Activated CD8-positive, alpha-beta T cell treated with anti-CD3 and anti-CD28 coated beads for 36 hours (primary cell): Measurements from ENCODE around the gene UBASH3A. TPM values are rescaled to one million over a fixed set of nuclear protein-coding genes. Genes with fewer than 3 reads are reported as not detected.

ENCODE experiments used
- ATAC-seq: fragments of 200-7000 bp; cut with Tn5 transposase; one replicate; pipeline ENCODE4 v1.10.0; 2021; ENCODE audit warnings: mild to moderate bottlenecking, moderate library complexity
- CTCF ChIA-PET: fragments of 350-600 bp; sonication (Branson Sonifier 250); formaldehyde crosslinking; loops from one replicate; lab custom pipeline; 2021; ENCODE audit warnings: antibody characterized with exemption; lab: Charles Lee
- POLR2A ChIA-PET: fragments of 350-600 bp; sonication (Branson Sonifier 250); formaldehyde crosslinking; loops from one replicate; lab custom pipeline; 2021; ENCODE audit warnings: antibody characterized with exemption; lab: Charles Lee
- DNase-seq: peaks from one replicate; pipeline ENCODE4 v3.0.0-alpha.2; 2020
- H3K27ac Mint-ChIP-seq: one replicate; pipeline ENCODE4 v1.8.0; 2021; ENCODE audit warnings: mild to moderate bottlenecking, mixed read lengths
- H3K27me3 Mint-ChIP-seq: one replicate; pipeline ENCODE4 v1.8.0; 2021; ENCODE audit warnings: mixed read lengths
- H3K36me3 Mint-ChIP-seq: one replicate; pipeline ENCODE4 v1.8.0; 2021; ENCODE audit warnings: low read depth, mixed read lengths
- H3K4me1 Mint-ChIP-seq: one replicate; pipeline ENCODE4 v1.8.0; 2021; ENCODE audit warnings: low read depth, mixed read lengths
- H3K4me3 Mint-ChIP-seq: one replicate; pipeline ENCODE4 v1.8.0; 2021; ENCODE audit warnings: mild to moderate bottlenecking, moderate library complexity, mixed read lengths
- H3K9me3 Mint-ChIP-seq: one replicate; pipeline ENCODE4 v1.8.0; 2021; ENCODE audit warnings: mixed read lengths
- intact Hi-C: fragments of 100-400 bp; cut with micrococcal nuclease; formaldehyde crosslinking; loops from one replicate; pipeline ENCODE4 v1.10.0; 2022
- total RNA-seq, 2 experiments: library from RNA; stranded (reverse); gene quantifications; one replicate each; pipeline ENCODE4 v1.2.3, GENCODE V29; 2021
- TF ChIP-seq, protein P1 (sequence below): fragments of 200-600 bp; IDR thresholded peaks from one replicate; pipeline ENCODE4 v1.8.0; 2022; ENCODE audit warnings: antibody characterized with exemption, mild to moderate bottlenecking

The UBASH3A gene
- total RNA-seq, 2 experiments from 2014 or later: 48.7 to 52.9 TPM

DNA sequence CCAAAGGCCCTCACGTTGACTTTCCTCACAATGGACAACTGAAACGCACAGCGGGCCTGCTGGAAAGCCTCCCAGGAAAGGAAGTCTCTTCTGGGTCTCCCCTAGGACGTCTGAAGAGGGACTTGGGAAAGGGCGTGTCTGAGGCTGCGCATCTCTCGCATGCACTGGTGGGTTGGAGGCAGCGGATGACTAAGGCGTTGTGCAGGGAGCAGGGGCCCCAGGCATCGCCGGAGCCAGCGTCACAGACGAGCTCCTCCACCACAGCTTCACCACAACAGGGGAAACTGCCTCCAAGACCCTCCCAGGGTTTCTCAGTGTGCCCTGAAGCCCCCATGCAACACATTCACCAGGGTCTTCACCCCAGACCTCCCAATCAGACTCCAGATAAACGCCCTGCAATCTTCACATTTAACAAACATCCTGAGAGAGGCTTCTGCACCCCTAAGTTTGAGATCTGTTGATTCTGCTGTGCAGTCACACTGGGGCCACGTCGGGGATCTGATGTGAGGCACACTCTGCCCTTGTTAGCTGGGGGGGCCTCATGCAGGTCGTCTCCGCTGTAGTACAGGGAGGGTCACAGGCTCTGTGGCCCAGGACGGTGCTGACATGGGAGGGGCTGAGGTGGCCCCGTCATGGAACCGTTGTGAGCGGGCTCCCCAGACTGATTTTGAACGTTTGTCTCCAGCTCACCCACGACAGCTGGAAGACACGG lies 30.4 kb upstream of the UBASH3A start:
- Mint-ChIP-seq H3K4me3 (peak overlapping the region; percentile 43), H3K36me3 (peaks cover 63% of the 10 kb centered on the region), H3K27me3 (no peaks in the 10 kb centered on the region), H3K27ac (peak overlapping the region; percentile 86), H3K4me1 (peaks cover 49% of the 10 kb centered on the region), H3K9me3 (no peaks in the 10 kb centered on the region)
- ATAC-seq (peak; percentile 80), DNase-seq (peak; percentile 72)
- TF ChIP-seq, protein P1, sequence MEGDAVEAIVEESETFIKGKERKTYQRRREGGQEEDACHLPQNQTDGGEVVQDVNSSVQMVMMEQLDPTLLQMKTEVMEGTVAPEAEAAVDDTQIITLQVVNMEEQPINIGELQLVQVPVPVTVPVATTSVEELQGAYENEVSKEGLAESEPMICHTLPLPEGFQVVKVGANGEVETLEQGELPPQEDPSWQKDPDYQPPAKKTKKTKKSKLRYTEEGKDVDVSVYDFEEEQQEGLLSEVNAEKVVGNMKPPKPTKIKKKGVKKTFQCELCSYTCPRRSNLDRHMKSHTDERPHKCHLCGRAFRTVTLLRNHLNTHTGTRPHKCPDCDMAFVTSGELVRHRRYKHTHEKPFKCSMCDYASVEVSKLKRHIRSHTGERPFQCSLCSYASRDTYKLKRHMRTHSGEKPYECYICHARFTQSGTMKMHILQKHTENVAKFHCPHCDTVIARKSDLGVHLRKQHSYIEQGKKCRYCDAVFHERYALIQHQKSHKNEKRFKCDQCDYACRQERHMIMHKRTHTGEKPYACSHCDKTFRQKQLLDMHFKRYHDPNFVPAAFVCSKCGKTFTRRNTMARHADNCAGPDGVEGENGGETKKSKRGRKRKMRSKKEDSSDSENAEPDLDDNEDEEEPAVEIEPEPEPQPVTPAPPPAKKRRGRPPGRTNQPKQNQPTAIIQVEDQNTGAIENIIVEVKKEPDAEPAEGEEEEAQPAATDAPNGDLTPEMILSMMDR: no peak
- intact Hi-C loops: no loop called here
- ChIA-PET POLR2A (interaction anchor here (1.0 to 3.2 kb wide), 10 partner anchors 9 to 50 kb away, joined by 3 to 15 read pairs (median 4); no protein-coding TSS in a partner anchor), CTCF (interaction anchor here (1.0 to 3.2 kb wide), 7 partner anchors 8 to 153 kb away, joined by 3 to 8 read pairs (median 5); no protein-coding TSS in a partner anchor)

DNA sequence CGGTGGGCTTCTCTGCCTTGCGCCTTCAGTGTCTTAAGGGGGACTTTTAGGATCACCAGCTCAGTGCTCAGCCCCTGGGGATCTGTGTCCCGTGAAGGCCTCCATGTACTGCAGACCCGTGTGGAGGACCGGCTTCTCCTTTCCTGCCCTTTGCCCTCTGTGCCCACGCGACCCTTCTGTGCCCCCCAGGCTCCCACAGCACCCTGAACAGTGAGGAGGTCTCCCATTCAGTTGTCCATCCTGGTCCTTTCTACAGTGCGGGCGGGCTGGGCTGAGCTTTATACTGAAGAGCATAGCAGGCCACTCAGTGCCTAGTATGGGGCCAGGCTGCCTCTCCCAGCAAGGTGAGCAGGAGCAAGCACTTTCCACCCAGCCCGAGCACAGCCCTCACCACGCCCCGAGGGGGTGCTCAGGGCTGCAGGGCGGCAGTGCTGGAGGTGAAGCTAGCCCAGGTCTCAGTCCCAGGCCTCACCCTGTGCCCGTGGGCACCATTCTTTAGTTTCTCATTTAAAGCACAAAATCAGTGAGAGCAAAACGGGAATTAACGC lies 29.7 kb upstream of the UBASH3A start:
- H3K27ac Mint-ChIP-seq: peak overlapping the region; percentile 86
- ATAC-seq (peak; percentile 2), DNase-seq (no peak)
- no peaks in the 10 kb centered on the region for H3K27me3 Mint-ChIP-seq
- ChIA-PET CTCF (interaction anchor here (0.7 to 3.2 kb wide), 10 partner anchors 8 to 153 kb away, joined by 3 to 8 read pairs (median 3); partner anchors contain the start of gene UBASH3A), POLR2A (interaction anchor here (1.0 to 3.2 kb wide), 11 partner anchors 9 to 49 kb away, joined by 3 to 15 read pairs (median 4); no protein-coding TSS in a partner anchor)
- H3K4me1 Mint-ChIP-seq: peaks cover 47% of the 10 kb centered on the region
- H3K36me3 Mint-ChIP-seq: peaks cover 64% of the 10 kb centered on the region
- no peaks in the 10 kb centered on the region for H3K9me3 Mint-ChIP-seq
- TF ChIP-seq, protein P1: no peak
- intact Hi-C loops: no loop called here
- peak overlapping the region; percentile 8 for H3K4me3 Mint-ChIP-seq

- POLR2A ChIA-PET: interaction anchor here (0.7 to 3.2 kb wide), 13 partner anchors 10 to 60 kb away, joined by 3 to 15 read pairs (median 4); partner anchors contain the start of gene UBASH3A
- peak overlapping the region; percentile 8 for H3K4me3 Mint-ChIP-seq
- peaks cover 45% of the 10 kb centered on the region for H3K4me1 Mint-ChIP-seq
- DNase-seq (no peak), ATAC-seq (no peak)
- H3K27ac Mint-ChIP-seq: peak overlapping the region; percentile 86
- H3K36me3 Mint-ChIP-seq: peaks cover 65% of the 10 kb centered on the region
- no peaks in the 10 kb centered on the region for H3K9me3 Mint-ChIP-seq
- TF ChIP-seq, protein P1: no peak
- intact Hi-C loops: no loop called here
- CTCF ChIA-PET: interaction anchor here (0.7 to 3.2 kb wide), 8 partner anchors 8 to 152 kb away, joined by 3 to 7 read pairs (median 3); partner anchors contain the start of gene UBASH3A
- H3K27me3 Mint-ChIP-seq: no peaks in the 10 kb centered on the region
These were observed 29.2 kb upstream of the UBASH3A start for GRCh38 chr21:42374457-42374856.

DNA sequence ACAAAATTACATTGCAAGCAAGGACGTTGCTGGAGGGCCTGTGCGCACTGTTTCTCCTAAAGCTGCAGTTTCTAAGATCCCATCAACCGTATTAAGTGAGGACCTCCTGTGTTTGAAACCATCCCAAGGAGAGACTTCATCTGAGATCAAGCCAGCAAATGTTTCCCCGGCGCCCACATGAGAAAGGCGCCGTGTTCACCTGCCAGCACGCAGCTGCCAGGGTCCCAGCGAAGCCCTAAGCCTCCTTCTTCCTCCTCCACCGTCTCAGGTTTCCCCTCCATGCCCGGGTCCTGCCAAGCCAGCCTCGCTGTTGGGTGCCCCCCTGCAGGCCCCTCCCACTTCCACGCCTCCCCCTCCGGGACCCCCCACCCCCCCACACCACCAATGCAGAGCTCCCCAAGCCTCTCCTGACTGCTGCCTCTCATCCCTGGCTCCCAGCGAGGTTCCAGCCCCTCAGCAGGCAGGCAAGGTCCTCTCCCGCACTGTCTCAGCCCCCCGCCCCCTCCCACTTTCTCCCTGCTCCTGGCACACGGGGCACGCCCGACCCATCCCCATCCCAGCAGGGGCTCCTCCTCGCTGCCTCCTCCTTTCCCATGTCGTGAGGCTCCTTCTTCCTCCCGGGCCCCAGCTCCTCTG lies 28.7 kb upstream of the UBASH3A start:
- no peaks in the 10 kb centered on the region for H3K9me3 Mint-ChIP-seq
- no peak for ATAC-seq

More for the DNA sequence above, 28.7 kb upstream of the UBASH3A start:
- peak; percentile 24 for DNase-seq
- H3K4me3 Mint-ChIP-seq: peak overlapping the region; percentile 15
- CTCF ChIA-PET: interaction anchor here (0.7 to 3.2 kb wide), 5 partner anchors 14 to 65 kb away, joined by 3 to 7 read pairs (median 5); partner anchors contain the start of gene UBASH3A
- H3K27ac Mint-ChIP-seq: peak overlapping the region; percentile 86
- peaks cover 45% of the 10 kb centered on the region for H3K4me1 Mint-ChIP-seq
- TF ChIP-seq, protein P1: no peak
- intact Hi-C loops: no loop called here
- no peaks in the 10 kb centered on the region for H3K27me3 Mint-ChIP-seq
- H3K36me3 Mint-ChIP-seq: peaks cover 68% of the 10 kb centered on the region
- POLR2A ChIA-PET: interaction anchor here (0.7 to 3.2 kb wide), 11 partner anchors 10 to 60 kb away, joined by 3 to 15 read pairs (median 5); partner anchors contain the start of gene UBASH3A
